NOMO-1 treated with DMSO at 0.1 percent for 48 hours (cell line): ENCODE results near the gene RRH.

Source experiments
- DNase-seq: peaks from one replicate; lab custom pipeline; 2025; ENCODE audit not compliant: unreplicated experiment; lab: John Stamatoyannopoulos, UW

Gene RRH

GRCh38 chr4:109886303-109886702 lies 58.5 kb downstream of the RRH start:
- DNase-seq: no peak

GRCh38 chr4:109887071-109887470 lies 59.3 kb downstream of the RRH start:
- DNase-seq: no peak

- no peak for DNase-seq
These were observed 62.3 kb downstream of the RRH start for GRCh38 chr4:109890076-109890475.
